A172 (cell line): ENCODE data around the gene SPINK8. TPM values are rescaled to one million over a fixed set of nuclear protein-coding genes. Genes with fewer than 3 reads are reported as not detected.
"Not testable (repeated sequence)": the region's sequence is repeated elsewhere in the genome, so short reads cannot be mapped to it uniquely, and the experiment has no call there.

Source experiments
- DNase-seq: peaks from one replicate; pipeline ENCODE4 v3.0.0-alpha.2; 2015; ENCODE audit warnings: low spot score
- total RNA-seq: library from RNA; depleted of rRNA; stranded (reverse); fragments of >200 nt; shearing (Covaris generic); gene quantifications from 2 replicates; pipeline ENCODE4 v1.2.3, GENCODE V29; 2014

SPINK8 gene
- total RNA-seq, 1 experiment from 2014 or later = not detected

- DNase-seq = not testable (repeated sequence)
Measured at GRCh38 chr3:48331706-48332435, 1.6 kb downstream of the SPINK8 start.

DNA sequence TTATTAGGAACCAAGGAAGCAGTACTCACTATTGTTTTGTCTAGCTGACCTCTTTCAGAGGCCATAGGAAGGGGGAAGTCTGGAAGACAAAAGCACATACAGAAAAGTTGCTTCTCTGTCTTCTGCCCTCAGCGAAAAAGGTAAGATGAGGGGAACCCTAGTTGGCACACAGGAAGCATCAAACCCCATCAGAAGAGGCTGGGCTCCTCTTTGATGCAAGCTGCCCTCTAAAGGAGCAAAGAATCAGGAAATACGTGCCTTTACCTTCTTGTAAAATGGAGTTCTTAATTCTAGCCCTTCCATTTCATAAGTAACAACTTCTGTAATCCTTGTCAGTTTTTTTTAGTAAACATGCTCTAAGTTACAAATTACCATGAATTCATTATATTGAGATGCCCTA is 12.5 kb downstream of the SPINK8 start:
- DNase-seq = no peak

GRCh38 chr3:48318713-48319468 is 14.6 kb downstream of the SPINK8 start:
- DNase-seq = no peak

DNA sequence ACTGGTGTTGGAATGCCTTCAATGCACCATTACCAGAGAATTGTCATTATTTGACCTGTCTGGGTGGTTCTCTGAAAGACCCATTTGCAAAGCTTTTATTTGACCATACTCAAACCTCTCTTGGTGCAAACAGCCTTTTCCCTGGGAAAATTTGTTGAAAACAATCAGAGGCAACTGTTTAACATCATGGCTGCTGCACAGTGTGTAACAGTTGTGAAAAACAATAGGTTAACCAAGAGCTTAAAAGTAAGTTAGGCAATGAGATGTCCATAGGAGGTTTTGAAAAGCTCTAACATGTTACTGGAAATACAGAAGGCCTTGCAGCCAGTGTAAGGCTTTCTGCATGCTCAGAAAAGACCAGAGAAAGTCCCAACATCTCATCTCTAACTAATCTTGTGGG is 18.9 kb downstream of the SPINK8 start:
- no peak for DNase-seq

GRCh38 chr3:48306860-48307530 is 26.5 kb downstream of the SPINK8 start:
- no peak for DNase-seq

GRCh38 chr3:48306290-48306689 is 27.2 kb downstream of the SPINK8 start:
- no peak for DNase-seq

- DNase-seq = peak; percentile 4
Measured at GRCh38 chr3:48305396-48305795, 28.1 kb downstream of the SPINK8 start.

DNA sequence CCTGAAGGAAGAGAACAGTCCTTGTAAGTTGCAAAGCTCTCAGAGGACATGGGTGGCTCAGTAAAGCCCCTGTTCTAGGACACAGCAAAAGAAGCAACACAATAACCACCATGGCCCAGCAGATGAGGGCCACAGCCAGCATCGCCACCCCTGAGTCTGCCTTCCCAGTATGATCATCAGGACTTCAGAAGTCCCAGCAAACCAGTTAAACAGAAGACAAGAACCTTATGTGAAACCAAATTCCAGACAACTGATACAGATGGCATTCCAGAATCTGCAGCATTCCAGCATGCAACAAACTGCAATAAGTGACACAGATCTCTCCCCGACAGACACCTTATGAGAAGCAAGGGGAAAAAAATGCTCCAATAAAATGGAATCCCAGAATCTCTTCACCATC is 30.4 kb downstream of the SPINK8 start:
- DNase-seq = no peak

- no peak for DNase-seq
Measured at GRCh38 chr3:48301800-48302166, 31.7 kb downstream of the SPINK8 start.

DNA sequence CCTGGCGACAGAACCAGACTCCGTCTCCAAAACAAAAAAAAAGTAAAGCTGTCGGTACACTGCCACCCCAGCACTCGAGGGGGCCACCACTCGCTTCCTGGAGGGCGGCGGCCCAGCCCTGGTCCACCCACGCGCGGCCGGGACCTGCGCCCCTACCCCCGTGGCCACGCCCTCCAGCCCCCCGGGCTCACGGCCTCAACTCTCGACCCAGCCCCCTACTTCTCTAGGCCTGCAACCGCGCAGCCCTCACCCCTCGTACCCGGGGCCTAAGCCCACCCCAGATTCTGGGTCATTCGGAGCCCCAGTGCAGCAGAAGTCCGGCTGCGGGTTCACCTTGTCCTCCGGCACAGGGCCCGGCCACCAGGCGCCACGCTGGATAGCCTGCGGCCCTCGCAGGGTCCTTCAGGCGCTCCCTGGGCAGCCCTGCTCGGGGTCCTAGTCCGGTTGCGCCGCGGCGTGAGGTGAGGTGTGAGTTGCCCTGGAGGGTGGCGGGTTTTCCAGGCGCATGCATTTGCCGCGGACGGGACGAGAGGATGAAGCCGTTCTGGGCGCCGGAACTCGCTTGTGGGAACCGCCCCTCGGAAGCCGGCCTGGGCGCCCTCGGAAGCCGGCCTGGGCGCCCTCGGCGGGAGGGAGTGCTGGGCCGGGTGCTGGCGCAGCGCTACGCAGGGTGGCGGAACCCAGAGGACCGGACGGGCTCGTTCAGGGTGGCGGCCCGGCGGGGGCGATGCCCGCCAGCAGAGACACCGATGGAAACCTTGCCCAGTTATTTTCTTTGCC is 32.3 kb downstream of the SPINK8 start, which contains the start of gene NME6:
Gene NME6, minus strand, starts transcription at position 348 of the 780 bp plus-strand sequence.
- DNase-seq = peak; percentile 44

DNA sequence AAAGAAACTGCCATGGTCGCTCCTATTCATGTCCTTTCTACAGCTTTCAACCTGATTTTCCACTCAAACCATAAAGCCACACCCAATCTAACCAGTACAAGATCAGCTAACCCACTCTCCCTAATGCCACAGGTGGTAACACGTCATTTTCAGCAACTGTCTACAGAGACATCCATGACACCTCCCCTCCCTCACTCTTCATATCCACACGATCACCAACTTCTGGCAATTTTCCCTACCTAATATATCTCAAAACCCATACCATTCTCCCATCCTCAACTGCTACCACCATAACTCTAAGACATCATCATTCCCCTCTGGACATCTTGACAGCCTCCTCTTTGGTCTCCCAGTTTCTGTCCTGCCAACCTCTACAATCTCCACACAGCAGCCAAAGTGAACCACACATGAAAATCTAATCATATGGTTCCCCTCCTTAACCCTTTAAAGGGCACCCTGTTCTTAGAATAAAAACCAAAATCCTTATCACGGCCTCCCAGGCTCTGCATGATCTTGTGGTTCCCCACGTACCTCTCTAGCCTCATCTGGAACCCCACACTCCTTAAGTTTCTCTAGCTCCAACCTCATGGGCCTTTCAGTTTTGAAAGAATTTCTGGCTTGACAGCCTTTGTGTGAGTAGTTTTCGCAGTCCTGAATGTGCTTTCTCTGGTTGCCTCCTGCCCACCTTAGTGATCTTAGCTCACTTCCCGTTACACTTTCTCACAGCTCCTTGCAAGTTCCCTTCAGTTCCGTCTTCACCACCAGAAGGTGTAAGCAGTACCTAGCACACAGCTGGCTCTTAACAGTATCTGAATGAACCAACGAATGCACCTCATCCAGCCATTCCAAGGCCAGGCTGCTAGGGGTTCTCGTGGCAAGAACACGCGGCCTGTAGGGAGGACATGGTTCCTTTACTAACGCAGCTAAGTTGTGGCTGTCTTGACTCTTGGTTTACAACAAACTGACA is 33.4 kb downstream of the SPINK8 start:
- DNase-seq = no peak

- DNase-seq = no peak
Measured at GRCh38 chr3:48297111-48297810, 36.2 kb downstream of the SPINK8 start.

DNA sequence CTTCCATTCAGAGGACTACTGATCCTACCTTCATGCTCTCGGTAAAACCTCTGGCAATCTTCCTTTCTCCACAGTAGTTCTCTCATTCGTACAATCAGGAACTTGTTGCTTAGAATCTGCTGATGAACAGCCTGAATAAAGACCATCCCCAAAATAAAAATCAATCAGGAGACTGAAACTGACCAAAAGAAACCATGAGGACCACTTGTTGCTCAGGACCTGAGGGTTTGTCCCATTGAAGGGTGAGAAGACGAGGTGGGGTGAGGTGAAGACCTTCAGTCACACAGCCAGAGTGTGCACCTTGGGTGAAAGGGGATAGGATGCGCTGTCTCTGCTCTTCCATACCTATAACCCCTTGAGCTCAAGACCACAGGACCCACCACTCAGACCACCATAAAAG is 36.8 kb downstream of the SPINK8 start:
- no peak for DNase-seq

- DNase-seq = no peak
Measured at GRCh38 chr3:48294611-48295263, 38.7 kb downstream of the SPINK8 start.

DNA sequence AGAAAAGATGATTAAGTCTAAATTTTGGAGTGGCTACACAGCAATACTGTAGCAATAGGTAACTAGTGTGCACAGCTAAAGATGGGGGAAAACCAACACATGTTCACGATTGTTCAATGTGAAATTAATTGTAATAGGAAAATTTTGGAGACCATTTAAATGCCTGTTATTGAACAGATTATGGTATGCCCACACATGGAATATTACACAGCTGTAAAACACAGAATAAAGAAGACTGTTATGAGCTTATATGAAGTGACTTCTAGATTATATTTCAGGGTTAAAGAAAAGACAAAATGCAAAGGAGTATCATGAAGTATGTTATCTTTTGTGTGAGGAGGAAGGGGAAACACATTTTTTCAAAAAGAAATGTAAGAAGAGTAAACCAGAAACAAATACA is 43.8 kb downstream of the SPINK8 start:
- DNase-seq = no peak

DNA sequence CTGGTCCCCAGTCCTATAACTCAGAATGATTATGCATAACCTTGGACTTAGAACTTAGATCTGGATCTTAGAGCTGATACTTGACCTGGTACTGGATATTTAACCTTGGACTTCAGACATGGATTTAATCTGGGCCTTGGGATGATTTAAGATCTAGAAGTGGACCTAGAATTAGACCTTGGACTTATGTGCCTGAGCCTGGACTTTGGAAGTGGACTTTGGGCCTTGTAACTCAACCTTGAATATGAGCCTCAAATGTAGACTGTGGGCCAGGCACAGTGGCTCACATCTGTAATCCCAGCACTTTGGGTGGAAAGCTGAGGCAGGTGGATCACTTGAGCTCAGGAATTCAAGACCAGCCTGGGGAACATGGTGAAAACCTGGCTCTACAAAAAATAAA is 46.4 kb downstream of the SPINK8 start:
- no peak for DNase-seq

- DNase-seq = no peak
Measured at GRCh38 chr3:48286308-48286707, 47.2 kb downstream of the SPINK8 start.

GRCh38 chr3:48285675-48286074 is 47.8 kb downstream of the SPINK8 start:
- no peak for DNase-seq

GRCh38 chr3:48285132-48285531 is 48.3 kb downstream of the SPINK8 start:
- no peak for DNase-seq

GRCh38 chr3:48280881-48281280 is 52.6 kb downstream of the SPINK8 start:
- no peak for DNase-seq
